Non-pigmented ciliary epithelial cell (primary cell): ENCODE measurements around the gene CPNE5.

Experiments used
- DNase-seq: peaks from one replicate; pipeline ENCODE4 v3.0.0-alpha.2; 2010; ENCODE audit warnings: low read depth

Gene CPNE5

GRCh38 chr6:36762123-36762522, 77.1 kb downstream of the CPNE5 start:
- DNase-seq, result no peak

- DNase-seq, result no peak
These were observed 78.4 kb downstream of the CPNE5 start for GRCh38 chr6:36760685-36761435.

- no peak for DNase-seq
These were observed 80.0 kb downstream of the CPNE5 start for GRCh38 chr6:36759148-36759759.

GRCh38 chr6:36758516-36759147, 80.6 kb downstream of the CPNE5 start:
- DNase-seq, result no peak

GRCh38 chr6:36757943-36758508, 81.2 kb downstream of the CPNE5 start:
- no peak for DNase-seq

GRCh38 chr6:36757206-36757605, 82.0 kb downstream of the CPNE5 start:
- DNase-seq, result no peak

GRCh38 chr6:36756786-36757185, 82.5 kb downstream of the CPNE5 start:
- no peak for DNase-seq

GRCh38 chr6:36755435-36756348, 83.6 kb downstream of the CPNE5 start:
- DNase-seq, result no peak

- no peak for DNase-seq
These were observed 84.4 kb downstream of the CPNE5 start for GRCh38 chr6:36754582-36755434.

GRCh38 chr6:36753671-36754405, 85.4 kb downstream of the CPNE5 start:
- DNase-seq, result no peak

- no peak for DNase-seq
These were observed 86.2 kb downstream of the CPNE5 start for GRCh38 chr6:36752886-36753506.

- DNase-seq, result no peak
These were observed 86.9 kb downstream of the CPNE5 start for GRCh38 chr6:36752187-36752885.

- DNase-seq, result no peak
These were observed 87.4 kb downstream of the CPNE5 start for GRCh38 chr6:36751833-36752186.

GRCh38 chr6:36751091-36751490, 88.2 kb downstream of the CPNE5 start:
- DNase-seq, result no peak

GRCh38 chr6:36749829-36750489, 89.3 kb downstream of the CPNE5 start:
- no peak for DNase-seq

- DNase-seq, result no peak
These were observed 93.0 kb downstream of the CPNE5 start for GRCh38 chr6:36746251-36746650.

- DNase-seq, result no peak
These were observed 93.4 kb downstream of the CPNE5 start for GRCh38 chr6:36745836-36746235.

- DNase-seq, result no peak
These were observed 94.0 kb downstream of the CPNE5 start for GRCh38 chr6:36745283-36745682.

GRCh38 chr6:36744304-36744673, 95.0 kb downstream of the CPNE5 start:
- no peak for DNase-seq
